Measurements from ENCODE around the gene THSD7B.

The THSD7B gene

DNA sequence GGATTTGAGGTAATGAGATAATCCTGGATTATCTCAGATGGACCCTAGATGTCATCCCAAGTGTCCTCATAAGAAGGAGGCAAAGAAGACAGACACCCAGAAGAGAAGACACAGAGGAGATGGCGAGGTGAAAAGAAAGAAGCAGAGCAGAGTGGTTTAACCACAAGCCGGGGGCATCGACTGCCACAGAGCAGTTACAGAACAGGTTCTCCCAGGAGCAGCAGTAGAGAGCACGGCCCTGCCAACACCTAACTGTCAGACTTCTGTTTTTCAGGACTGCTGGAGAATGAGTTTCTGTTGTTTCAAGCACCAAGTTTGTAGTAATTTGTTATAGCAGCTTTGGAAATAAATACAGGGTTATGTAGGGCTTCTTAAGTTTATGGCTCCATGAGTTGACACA lies 437.0 kb downstream of the THSD7B start:
- DNase-seq, result no peak

DNA sequence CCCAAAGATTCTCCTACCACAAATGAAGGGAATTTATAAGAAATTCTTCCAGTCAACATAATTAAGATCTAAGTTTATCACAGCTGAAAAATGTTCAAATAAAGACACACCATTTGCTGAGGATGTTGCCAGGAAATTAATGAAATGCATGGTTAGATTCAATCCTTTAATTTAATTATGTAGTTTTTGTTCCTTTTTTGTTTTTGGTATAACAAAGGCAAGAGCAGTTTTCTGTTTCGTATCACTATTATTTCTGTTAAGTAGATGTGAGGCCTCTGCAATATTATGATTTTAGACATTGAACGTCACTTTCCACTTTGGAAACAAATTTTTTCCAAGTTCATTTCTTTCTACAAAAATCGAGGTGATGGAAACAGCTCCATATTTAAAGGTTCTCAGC lies 440.0 kb downstream of the THSD7B start:
- DNase-seq, result no peak

DNA sequence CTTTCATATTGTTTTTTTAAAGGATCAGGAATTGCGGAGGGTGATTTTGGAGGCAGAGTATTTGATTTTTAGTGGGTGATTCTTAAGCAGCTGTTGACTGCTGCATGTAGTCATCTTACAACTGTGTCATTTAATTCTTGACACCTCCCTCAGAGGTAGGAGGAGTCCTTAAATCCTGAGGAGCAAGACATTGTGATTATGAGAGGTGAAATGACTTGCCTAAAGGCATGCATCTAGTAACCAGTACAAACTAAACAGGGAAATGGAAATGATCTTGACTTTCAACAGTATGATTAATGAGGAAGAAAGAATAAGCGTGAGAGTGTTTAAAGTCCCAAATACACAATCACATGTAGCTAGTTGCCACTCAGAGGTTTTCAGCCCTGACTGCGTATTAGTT lies 440.7 kb downstream of the THSD7B start:
- DNase-seq, result no peak

DNA sequence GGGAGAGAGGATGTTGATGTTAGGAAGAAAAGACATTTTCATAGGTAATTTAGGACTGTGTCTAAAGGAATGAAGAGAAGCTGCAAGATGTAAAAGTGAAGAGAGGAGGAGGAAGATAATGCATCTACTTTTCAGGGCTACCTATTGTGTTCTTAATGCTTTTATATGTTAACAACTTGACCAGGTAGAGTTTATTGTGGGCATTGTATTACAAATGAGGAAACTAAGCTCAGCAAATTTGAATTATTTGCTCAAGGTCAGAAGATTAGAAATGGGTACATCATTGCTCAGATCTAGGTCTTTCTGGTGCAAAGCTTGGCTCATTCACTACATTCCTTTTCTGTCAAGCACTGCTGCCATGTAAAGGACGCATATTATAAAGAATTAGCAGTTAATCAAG lies 441.7 kb downstream of the THSD7B start:
- DNase-seq, result no peak

DNA sequence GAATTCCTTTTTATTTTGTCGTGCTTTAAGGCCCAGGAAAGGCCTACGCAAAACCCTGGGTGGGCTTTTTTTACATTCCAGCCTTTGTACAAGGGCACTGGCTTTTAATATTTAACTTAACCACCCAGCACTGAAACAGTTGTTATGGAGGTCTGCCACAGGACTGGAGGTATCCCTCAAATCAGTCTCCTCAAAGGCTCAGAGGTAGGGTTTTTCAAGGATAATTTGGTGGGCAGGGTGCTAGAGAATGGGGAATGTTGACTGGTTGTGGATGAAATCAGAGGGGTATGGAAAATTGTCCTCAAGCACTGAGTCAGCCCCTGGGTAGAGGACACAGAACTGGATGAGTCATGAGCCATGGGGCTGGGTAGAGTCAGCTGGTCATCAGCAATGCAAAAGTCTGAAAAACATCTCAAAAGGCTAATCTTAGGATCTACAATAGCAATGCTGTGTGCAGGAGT lies 443.1 kb downstream of the THSD7B start:
- no peak for DNase-seq

DNA sequence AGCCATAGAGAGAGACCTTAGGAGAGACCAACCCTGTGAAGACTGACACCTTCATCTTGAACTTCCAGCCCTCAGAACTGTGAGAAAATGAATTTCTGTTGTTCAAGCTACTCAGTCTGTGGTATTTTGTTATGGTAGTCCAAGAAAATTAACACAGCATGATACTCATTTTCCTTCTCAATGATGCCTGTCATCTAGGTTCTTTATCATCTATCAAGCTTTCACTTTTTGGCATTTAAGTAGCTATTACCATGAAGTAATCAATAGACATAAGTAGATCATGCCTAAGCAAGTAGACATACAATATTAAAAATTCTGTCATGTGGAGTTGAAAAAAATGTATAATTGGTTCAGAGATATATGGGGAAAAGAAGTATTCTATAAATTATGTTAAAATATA lies 444.7 kb downstream of the THSD7B start:
- DNase-seq, result no peak

DNA sequence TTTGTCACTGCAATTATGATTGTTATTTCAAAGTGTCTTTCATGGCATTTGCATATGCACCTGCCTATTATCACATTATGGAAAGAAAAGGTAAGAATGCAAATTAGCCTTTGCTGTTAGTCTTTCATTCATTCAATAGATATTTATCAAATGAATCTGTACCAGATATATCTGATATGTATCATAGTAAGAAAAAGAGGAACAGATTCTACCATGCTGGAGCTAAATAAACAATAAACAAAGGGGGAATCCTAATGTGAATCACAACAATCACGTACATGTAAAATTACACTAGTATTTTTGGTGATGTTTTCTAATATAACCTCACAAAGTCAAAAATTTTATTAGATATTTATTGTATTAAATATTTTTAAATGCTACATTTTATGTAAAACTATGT lies 446.4 kb downstream of the THSD7B start:
- DNase-seq, result no peak

DNA sequence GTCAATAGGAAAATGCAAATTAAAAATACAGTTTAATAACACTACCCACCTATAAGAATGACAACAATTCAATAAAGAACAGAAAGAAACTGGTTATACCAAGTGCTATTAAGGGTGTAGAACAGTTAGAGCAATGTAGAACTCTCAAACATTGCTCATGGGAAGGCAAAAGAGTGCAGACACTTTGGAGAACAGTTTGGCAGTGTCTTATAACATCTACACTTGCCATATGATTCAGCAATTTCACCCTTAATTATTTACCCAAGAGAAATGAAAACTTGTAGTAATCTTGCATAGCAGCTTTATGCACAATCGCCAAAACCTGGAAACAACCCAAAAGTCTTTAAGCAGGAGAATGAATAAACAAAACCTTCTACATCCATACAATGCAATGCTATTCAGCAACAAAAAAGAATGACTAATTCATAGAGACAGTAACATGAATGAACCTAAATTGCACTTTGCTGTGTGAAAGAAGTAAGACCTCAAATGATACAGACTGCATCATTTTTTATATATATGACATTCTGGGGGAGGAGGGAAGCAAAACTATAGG lies 455.2 kb downstream of the THSD7B start:
- DNase-seq, result no peak

DNA sequence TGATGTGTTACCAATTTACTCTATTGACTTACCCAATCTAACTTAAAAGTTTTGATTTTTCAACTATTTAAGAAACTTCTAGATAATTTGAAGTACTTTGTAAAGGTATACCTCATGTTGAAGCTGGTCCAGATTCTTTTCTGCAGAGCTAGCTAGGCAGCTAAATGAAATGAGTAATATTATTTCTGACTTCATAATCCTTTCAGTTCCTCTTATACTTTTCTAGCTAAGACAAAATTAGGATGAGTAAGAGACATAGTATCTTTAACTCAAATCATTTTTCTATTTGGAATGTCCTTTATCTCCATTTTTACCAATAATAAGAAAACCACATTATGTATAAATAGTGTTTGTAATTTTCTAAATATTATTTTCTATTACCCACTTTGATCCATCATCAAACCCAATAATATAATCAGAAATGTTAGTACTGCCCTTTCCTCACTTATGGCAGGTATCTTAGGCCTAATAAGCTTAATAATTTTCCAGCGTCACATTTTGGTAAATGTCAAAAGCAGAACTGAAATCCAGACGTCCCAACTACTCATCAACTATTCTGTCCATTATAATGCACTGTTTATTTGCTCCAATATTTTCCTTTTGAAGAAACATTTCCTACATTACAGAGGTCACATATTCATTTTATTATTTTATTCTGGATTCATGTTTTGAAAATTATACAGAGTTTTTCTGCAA lies 456.6 kb downstream of the THSD7B start:
- no peak for DNase-seq

DNA sequence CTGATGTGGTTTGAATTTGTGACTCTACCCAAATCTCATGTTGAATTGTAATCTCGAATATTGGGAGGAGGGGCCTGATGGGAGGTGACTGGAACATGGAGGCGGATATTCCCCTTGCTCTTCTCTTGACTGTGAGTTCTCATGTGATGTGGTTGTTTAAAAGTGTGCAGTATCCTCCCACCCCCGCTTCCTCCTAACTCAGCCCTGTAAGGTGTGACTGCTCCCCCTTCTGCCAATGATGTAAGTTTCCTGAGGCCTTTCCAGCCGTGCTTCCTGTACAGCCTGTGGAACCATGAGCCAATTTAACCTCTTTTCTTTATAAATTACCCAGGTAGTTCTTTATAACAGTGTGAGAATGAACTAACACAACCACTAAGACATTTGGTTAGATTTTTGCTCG lies 458.4 kb downstream of the THSD7B start:
- DNase-seq, result no peak

DNA sequence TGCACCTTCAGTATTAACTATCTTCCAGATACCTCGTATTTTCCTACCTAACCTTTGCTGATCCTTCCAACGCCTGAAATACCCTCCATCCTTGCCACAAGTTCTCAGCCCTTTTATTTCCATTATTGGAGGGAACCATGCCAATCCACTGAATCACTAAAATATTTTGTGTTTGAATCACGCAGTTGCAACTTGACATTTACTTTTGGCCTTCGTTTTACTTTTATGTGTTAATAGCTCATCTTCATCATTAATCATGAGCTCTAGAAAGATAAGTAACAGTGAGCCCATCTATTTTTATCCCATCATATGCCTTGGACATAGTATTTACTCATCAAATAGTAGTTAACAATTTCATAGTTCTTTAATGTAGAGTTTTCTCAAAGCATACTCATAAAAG lies 463.2 kb downstream of the THSD7B start:
- DNase-seq, result no peak

DNA sequence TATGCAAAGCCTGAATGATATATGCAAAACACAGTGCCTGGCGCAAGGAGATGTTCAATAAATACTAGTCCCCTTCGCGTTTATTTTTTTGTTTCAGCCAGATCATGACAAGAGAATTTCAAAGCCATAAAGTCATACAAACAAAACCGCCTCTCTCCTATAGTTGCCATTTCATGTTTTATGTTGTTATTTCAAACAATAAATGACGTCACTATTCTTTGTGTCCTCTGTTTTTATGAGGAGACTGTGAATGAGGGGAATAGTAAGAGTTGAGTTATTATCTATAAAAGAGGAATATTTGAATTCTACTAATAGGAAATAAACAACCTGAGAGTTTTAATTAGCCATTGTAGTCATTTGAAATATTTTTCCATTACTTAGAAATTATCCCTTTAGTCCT lies 464.5 kb downstream of the THSD7B start:
- DNase-seq, result no peak

DNA sequence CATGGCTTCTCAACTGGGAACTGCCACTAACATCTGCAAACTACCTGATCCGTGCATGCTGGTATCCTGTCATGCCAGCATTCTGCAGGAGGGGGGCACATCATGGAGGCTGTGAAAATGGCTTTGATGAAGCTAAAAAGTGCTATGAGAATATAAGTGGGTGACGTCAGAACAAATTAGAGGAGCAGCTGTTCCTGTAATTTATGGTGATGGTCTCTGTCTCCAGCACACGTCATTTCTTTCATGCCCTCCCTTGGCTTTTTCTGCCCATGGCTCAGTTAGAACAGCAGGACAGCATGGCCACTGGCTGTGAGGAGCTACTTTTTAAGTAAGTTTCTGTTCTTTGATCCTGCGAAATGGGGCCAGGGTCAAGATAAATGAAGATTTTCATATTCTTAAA lies 466.3 kb downstream of the THSD7B start:
- DNase-seq, result no peak

DNA sequence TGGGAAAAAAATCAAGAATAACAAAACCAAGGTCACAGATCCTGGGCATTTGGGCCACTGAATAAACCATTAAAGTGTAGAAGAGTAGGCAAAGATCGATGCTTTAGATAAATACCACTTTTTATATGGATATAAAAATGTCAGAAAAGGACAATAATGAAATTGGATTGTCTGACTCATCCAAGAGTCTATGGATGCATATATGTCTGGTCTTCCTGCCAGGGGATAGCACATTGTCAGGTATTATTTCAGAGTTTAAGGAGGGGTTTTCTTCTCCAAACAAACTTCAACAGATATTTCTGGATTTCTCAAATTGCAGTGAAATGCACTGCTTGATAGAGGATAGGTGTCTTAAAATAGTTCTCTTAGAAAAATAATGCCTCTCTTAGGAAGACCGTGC lies 466.7 kb downstream of the THSD7B start:
- no peak for DNase-seq

DNA sequence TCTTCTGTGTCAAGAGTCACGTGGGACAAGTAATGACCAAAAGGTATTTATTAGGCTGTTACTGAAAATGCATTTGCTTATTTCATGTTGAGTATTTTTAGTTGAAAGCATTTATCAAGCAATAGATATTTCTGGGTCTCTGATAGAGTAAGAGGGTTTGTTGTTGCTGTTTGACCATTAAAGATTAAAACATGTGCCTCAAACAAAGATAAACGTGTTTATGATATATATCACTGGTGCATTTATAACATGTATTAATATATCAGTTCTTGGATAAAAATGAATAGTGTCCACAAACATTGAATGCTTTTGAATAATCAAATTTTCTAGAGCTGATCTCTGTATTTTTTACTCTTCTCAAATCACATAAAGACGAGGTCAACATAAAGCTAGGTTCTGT lies 467.7 kb downstream of the THSD7B start:
- DNase-seq, result no peak

DNA sequence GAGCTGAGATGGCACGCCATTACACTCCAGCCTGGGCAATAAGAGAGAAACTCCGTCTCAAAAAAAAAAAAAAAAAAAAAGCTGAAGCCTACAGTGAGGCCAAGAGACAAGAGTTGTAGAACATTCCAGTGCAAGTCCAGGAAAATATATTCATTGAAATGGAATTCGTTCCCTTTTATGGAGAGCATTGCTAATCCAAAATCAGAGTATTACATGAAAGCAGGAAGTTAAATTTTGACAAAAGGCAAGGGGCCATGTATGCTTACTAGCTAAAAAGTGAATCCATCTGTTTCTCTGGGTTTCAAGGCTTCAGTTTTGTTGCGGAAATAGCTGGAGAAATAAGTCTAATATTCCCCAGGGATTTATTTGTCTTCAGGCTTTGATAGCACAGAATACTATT lies 471.7 kb downstream of the THSD7B start:
- DNase-seq, result no peak

DNA sequence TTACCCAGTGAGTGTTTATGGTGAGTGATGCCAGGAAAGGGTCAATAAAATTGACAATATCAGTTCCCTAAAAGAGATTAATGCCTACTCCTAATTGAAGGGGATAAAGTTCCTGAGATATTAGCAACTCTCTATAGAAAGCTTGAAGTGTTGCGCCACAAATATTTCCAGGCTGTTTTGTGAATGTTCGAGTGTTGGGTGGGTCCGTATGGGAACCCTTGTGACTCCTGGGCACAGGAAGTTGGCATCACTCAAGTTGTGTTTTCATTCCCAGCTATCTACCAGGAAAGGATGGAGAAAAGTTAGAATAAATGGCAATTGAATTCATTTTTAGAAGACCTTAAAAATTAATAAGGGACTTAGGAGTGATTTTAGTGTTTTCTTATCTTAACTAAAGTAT lies 472.7 kb downstream of the THSD7B start:
- DNase-seq, result no peak

DNA sequence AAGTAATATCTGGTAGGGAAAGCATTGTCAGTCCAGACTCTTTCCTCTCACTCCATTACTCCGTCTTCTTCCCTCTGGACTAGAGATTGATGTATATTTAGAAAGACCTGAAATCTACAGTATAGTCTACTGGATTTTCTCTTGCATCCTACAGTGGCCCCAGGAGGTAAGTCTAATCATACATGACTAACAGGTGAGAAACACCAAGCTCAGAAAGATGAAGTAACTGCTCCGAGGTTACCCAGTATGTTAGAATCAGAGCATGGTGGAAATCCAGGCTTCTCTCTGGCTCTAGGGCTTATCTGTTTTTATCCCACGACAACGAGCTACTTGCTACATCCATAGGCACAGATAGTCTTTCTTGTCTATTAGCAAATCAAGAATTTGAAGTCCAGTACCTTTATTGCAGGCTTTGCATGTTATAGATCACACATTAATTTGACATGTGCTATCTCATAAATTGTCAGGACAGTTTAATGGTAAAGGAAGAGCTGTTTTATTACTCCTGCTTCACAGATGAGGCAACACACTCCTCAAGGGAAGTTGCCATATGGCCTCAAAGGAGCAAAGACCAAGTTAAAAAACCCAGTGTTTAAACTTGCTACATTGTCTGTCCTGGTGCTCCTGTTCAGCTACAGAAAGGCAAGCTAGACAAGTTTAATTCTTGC lies 484.3 kb downstream of the THSD7B start:
- DNase-seq, result no peak

DNA sequence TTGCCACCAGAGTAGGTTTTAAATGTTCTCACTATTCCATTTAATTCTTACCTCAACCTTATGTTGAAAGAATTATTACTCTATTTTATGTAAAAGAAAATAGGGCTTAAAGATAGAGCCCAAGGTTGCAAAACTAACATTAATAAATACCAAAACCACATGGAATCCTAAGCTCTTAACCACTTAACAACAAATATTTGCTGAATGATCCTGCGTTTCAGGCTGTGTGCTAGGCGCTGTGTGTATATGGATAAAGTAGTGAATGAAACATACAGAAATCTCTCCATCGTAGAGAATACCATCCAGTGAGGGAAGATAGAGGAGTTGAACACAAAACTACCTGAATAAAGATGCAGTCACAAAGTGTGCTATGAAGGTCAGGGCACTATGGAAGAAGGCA lies 485.1 kb downstream of the THSD7B start:
- DNase-seq, result no peak

DNA sequence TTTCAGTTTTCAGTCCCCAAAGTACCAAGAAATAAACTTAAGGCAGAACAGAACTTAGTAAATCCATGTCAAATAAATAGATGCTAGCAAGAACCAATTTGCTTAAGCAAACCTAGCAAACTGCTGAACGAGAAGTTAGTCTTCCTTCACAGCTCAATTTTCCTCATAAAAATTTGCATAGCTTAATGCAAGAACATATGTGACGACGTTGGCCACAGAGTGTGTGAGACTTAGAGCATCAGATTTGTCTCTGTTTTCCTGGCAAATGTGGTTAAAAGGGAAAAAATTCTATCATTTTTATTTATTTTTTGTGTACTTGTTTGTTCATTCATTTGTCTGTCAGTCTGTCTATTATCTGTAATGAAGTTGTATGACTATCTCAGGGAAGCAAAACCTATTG lies 485.7 kb downstream of the THSD7B start:
- DNase-seq, result no peak

DNA sequence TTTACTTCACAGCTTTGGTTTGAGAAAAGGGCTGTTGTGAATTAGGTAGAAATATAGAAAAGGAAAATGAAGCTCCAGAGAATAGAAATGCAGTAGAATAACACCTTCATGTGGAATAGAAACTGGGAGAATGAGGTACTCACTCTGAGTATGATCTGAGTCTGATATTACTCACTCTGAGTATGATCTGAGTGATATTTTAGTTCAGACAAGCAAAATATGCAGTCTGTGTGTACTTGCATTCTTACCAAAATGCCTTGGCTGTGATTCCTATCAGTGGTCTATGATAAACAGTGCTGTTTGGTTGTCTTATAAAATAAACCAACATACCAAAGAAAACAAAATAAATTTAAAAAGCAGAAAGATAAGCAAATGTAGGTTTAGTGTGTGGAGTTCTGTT lies 487.6 kb downstream of the THSD7B start:
- DNase-seq, result no peak

DNA sequence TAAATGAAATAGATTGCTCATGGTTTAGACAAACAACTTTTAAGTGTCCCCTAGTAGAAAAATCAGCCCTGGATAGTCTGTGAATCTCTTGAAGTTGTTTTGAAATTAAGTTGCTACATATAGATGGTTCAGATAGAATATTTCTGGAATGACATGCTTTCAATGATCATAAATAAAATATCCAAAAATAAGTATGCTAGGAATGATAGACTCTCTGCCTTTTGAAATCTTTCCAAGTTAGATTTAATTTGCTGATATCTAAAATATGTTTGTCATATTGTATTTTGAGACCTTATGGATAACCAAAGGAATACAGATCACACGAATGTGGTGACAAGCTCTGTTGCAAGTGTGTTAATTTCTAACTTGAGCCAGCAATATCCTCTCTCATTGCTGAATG lies 488.7 kb downstream of the THSD7B start:
- no peak for DNase-seq

DNA sequence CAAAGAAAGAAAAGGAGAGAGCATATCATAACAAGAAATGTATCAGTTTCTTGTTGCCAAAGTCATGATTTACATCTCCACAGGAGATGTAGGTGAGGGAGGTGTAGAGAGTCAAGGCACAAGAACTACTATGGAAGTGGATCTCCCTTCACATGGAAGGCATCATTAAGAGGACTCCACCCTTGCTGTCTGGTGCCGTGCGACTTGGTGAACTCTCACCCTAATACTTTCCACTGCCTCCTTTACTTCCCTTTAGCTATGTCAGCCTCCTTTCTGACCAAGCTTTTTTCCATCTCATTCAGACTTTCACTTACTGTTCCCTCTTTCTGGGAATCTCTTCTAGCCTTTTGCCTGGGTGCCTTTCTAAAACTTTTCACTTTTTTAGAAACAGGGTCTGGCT lies 490.0 kb downstream of the THSD7B start:
- no peak for DNase-seq

DNA sequence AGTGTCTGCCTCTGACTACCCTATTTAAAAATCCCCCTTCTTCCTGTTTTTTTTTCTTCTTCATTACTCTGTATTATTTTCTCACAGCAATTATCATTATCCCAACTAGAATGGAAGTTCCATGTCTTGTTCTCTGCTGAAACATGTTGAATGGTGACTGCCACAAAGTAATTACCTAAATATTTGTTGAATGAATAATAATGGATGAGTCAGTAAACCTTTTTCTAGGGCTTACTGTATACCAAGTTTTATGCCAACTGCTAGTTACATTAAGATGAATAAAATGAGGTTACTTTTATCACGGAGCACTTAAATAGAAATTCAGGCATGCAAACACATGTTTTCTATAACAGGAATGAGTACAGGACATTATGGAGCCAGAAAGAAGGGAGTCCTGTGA lies 490.6 kb downstream of the THSD7B start:
- no peak for DNase-seq

Data from activated CD8-positive, alpha-beta memory T cell treated with anti-CD3 and anti-CD28 coated beads for 24 hours (primary cell).